T-helper 22 cell (primary cell): ENCODE results near the gene DLAT.
"Not testable (repeated sequence)": the region's sequence is repeated elsewhere in the genome, so short reads cannot be mapped to it uniquely, and the experiment has no call there.

Source experiments
- DNase-seq: peaks from one replicate; pipeline ENCODE4 v3.0.0-alpha.2; 2020; ENCODE audit warnings: low read depth

The DLAT gene

GRCh38 chr11:112005422-112006094, 19.6 kb upstream of the DLAT start:
- DNase-seq: no peak

DNA sequence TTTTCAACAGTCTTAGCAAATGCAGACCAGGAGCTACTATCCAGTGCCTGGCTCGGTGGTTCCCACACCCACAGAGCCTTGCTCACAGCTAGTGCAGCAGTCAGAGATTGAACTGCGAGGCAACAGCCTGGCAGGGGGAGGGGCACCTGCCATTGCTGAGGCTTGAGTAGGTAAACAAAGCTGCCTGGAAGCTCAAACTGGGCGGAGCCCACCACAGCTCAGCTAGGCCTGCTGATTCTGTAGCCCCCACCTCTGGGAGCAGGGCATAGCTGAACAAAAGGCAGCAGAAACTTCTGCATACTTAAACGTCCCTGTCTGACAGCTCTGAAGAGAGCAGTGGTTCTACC, 19.1 kb upstream of the DLAT start:
- DNase-seq: not testable (repeated sequence)

DNA sequence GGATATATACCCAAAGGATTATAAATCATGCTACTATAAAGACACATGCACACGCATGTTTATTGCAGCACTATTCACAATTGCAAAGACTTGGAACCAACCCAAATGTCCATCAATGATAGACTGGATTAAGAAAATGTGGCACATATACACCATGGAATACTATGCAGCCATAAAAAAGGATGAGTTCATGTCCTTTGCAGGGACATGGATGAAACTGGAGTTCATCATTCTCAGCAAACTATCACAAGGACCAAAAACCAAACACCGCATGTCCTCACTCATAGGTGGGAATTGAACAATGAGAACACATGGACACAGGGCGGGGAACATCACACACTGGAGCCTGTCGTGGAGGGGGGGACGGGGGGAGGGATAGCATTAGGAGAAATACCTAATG, 13.8 kb upstream of the DLAT start:
- not testable (repeated sequence) for DNase-seq

GRCh38 chr11:112012874-112013273, 12.3 kb upstream of the DLAT start:
- DNase-seq: no peak

- no peak for DNase-seq
Measured at GRCh38 chr11:112013497-112014164, 11.6 kb upstream of the DLAT start.

DNA sequence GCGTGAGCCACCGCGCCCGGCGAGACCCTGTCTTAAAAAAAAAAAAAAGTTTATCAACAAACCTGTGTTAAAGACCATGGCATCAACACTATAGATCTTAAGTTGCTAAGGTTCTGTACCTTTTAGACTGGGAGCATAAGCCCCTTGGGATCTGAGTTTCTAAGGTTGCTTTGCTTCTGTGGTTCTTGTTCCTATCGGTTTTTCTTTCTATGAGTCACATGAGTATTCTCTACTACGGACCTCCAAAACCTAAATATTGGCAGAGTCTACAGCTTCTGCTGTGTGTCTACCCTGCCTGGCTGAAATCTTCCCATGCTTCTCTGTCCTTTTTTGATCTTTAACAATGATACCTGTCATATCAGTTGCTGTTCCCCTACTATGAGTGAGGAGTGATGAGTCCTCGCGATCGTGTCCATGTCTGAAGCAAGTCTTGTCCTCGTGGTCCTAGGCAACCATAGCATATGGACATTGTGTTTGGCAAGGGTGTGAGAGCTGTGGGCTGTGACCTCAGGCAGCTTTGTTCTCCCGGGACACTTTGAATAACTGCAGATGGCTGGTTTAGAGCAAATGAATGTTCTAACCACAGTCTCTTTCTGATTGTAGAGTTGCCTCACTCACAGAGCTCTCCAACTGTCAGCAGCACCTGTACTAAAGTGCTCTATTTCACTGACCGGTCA, 9.0 kb upstream of the DLAT start:
- no peak for DNase-seq

- no peak for DNase-seq
Measured at GRCh38 chr11:112016765-112017376, 8.3 kb upstream of the DLAT start.

- no peak for DNase-seq
Measured at GRCh38 chr11:112017538-112017937, 7.7 kb upstream of the DLAT start.

- no peak for DNase-seq
Measured at GRCh38 chr11:112019066-112019465, 6.1 kb upstream of the DLAT start.

- DNase-seq: no peak
Measured at GRCh38 chr11:112023104-112023503, 2.1 kb upstream of the DLAT start.

DNA sequence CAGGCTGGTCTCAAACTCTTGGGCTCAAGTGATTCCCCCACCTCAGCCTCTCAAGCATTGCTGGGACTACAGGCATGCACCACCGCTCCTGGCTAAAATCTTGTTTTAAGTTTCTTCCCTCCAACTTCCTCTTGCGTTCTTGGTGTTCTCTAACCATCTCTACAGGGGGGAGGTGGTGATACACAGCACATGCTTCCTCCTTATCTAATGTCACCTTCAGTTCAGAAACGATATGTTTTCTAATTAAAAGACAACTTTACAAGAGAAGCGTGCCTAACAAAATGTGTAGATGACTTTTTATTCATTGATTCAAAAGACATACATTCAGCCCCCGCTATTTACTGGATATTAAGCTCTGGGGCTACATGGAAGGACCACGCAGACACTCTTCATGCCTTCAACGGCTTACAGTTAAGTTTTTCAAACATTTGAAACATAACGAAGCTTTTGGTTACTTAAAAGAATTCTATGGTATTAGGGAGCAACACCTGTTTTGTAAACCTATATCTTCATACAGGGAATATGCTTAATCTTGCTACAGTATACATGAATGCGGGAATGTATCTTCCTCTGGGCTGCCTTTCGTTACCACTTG, 933 bp upstream of the DLAT start:
- no peak for DNase-seq

- DNase-seq: no peak
Measured at GRCh38 chr11:112025707-112026106, 499 bp downstream of the DLAT start.

- DNase-seq: not testable (repeated sequence)
Measured at GRCh38 chr11:112026784-112027410, 1.7 kb downstream of the DLAT start.

- DNase-seq: no peak
Measured at GRCh38 chr11:112029460-112029859, 4.3 kb downstream of the DLAT start.

- no peak for DNase-seq
Measured at GRCh38 chr11:112033902-112034301, 8.7 kb downstream of the DLAT start.

GRCh38 chr11:112037527-112037926, 12.3 kb downstream of the DLAT start:
- no peak for DNase-seq

DNA sequence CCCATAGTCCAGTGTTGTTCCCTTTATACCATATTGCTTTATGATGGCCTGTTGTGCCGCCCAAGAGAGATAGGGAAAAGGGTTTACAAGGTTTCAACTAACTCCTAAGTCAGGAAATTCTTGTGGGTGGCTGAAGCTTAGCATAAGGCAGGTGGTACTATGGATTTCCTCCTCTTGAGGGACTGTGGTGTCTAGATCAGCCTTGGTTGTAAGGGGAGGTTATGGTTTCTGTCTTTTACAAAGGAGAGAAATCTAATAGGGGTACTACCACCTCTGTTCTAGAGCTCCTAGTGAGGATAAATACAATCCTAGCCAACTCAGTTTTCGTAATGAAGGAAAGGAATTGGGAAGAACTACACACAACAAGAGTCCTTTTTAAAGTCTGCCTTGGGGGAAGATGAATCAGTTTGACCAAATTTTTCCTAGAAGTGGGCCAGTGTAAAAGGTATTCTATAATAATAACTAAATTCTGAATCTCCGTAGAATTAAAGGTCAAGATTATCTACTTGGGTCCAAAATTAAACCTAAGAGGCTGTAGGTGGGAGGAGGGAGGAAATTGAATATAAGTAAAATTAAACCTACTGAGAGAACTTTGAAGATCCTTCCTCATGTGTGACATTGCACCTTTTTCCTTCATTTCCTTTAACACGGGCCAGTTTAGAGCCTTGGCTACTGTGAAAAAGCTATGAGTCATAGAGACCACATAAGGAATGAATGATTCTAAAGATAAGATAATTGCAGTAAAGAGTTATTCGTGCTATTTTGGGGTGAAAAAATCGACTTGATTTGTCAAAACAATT, 17.2 kb downstream of the DLAT start:
- no peak for DNase-seq

- DNase-seq: no peak
Measured at GRCh38 chr11:112042961-112043304, 17.7 kb downstream of the DLAT start.

- no peak for DNase-seq
Measured at GRCh38 chr11:112044961-112045360, 19.8 kb downstream of the DLAT start.

- DNase-seq: not testable (repeated sequence)
Measured at GRCh38 chr11:112046647-112047046, 21.4 kb downstream of the DLAT start.

- DNase-seq: not testable (repeated sequence)
Measured at GRCh38 chr11:112048256-112048655, 23.0 kb downstream of the DLAT start.
